Colonic mucosa (tissue), 4 donors: ENCODE data around the gene MGME1. TPM values are rescaled to one million over a fixed set of nuclear protein-coding genes. Genes with fewer than 3 reads are reported as not detected.

Source experiments
- DNase-seq: peaks from one replicate; pipeline ENCODE4 v3.0.0-alpha.2; 2020
- H3K27ac ChIP-seq: fragments of 200-600 bp; one replicate; pipeline ENCODE4 v1.8.0; 2021
- H3K27me3 ChIP-seq: fragments of 200-600 bp; one replicate; pipeline ENCODE4 v1.8.0; 2021
- H3K36me3 ChIP-seq: fragments of 200-600 bp; one replicate; pipeline ENCODE4 v1.8.0; 2021
- H3K4me1 ChIP-seq: fragments of 200-600 bp; one replicate; pipeline ENCODE4 v1.8.0; 2021; ENCODE audit warnings: mild to moderate bottlenecking
- H3K4me3 ChIP-seq: fragments of 200-600 bp; one replicate; pipeline ENCODE4 v1.8.0; 2021
- H3K9ac ChIP-seq, 2 donors: one replicate each; pipeline ENCODE4 v1.7.0; 2013; ENCODE audit warnings: control low read depth in 2 of 2, low read depth in 2 of 2, low read length in 2 of 2
- H3K9me3 ChIP-seq: fragments of 200-600 bp; one replicate; pipeline ENCODE4 v1.8.0; 2021
- intact Hi-C: fragments of 100-400 bp; cut with DNase I; formaldehyde crosslinking; loops from one replicate; pipeline ENCODE4 v1.14.1; 2022
- total RNA-seq, 2 donors: library from RNA; stranded (reverse); fragmentation: NEBNext Ultra II Directional in 1 of 2; extraction: Animal tissue kit (Norgen Biotek cat#: 25700) in 1 of 2; gene quantifications; one replicate each; pipeline ENCODE4 v1.2.1, GENCODE V29; 2021
- TF ChIP-seq, protein P1 (sequence below): fragments of 200-600 bp; IDR thresholded peaks from one replicate; pipeline ENCODE4 v1.8.0; 2022; ENCODE audit warnings: antibody characterized with exemption, mild to moderate bottlenecking
- donor health status: healthy.
- donor health status: DM: no; HTN: no; CAD: no.
- donor health status: DM: no; HTN: no; CAD: no.

Gene MGME1
- total RNA-seq, 2 donors from 2014 or later = 20.5 to 21.1 TPM

DNA sequence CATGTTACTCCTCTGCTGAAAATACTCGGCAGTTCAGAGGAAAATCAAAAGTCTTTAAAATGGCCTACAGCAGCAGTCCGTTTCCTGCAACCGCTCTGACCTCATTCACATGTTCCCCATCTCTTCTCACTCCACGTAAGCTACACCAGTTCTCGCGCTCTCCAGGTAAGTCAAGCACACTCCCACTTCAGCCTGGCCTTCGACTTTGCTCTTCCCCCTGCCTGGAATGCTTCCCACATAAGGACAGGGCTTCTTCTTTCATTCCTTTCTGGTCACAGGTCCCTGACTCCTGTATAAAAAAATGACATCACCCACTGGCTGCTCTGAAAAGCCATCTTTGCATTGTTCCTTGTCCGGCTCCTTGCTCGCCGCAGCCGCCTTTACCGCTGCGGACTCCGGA is 42.7 kb downstream of the MGME1 start:
- no peaks in the 10 kb centered on the region for H3K9me3 ChIP-seq
- H3K4me3 ChIP-seq = no peak overlapping the region
- H3K36me3 ChIP-seq = no peaks in the 10 kb centered on the region
- TF ChIP-seq, protein P1, sequence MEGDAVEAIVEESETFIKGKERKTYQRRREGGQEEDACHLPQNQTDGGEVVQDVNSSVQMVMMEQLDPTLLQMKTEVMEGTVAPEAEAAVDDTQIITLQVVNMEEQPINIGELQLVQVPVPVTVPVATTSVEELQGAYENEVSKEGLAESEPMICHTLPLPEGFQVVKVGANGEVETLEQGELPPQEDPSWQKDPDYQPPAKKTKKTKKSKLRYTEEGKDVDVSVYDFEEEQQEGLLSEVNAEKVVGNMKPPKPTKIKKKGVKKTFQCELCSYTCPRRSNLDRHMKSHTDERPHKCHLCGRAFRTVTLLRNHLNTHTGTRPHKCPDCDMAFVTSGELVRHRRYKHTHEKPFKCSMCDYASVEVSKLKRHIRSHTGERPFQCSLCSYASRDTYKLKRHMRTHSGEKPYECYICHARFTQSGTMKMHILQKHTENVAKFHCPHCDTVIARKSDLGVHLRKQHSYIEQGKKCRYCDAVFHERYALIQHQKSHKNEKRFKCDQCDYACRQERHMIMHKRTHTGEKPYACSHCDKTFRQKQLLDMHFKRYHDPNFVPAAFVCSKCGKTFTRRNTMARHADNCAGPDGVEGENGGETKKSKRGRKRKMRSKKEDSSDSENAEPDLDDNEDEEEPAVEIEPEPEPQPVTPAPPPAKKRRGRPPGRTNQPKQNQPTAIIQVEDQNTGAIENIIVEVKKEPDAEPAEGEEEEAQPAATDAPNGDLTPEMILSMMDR = no peak
- H3K27ac ChIP-seq = no peak overlapping the region
- DNase-seq = no peak
- H3K9ac ChIP-seq = no peak overlapping the region
- H3K27me3 ChIP-seq = no peaks in the 10 kb centered on the region
- H3K4me1 ChIP-seq = no peaks in the 10 kb centered on the region
- intact Hi-C loops = no loop called here

DNA sequence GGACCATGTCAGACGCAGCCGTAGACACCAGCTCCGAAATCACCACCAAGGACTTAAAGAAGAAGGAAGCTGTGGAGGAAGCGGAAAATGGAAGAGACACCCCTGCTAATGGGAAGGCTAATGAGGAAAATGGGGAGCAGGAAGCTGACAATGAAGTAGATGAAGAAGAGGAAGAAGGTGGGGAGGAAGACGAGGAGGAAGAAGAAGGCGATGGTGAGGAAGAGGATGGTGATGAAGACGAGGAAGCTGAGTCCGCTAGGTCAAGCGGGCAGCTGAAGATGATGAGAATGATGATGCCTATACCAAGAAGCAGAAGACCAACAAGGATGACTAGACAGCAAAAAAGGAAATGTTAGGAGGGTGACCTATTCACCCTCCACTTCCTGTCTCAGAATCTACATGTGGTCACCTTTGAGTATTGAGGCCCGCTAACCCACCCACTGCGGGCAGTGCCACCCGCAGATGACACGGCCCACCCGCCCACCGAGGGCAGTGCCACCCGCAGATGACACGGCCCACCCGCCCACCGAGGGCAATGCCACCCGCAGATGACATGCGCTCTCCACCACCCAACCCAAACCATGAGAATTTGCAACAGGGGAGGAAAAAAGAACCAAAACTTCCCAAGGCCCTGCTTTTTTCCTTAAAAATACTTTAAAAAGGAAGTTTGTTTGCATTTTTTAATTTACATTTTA is 43.3 kb downstream of the MGME1 start:
- H3K4me3 ChIP-seq = no peak overlapping the region

DNA sequence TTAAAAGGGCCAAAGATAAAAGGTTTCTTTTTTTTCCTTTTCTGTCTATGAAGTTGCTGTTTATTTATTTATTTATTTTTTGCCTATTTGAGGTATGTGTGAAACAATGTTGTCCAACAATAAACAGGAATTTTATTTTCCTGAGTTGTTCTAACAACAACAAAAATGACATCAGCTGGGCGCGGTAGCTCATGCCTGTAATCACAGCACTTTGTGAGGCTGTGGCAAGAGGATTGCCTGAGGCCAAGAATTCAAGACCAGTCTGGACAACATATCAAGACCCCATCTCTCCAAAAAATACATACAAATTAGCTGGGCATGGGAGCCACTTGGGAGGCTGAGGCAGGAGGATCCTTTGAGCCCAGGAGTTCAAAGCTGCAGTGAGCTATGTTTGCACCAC is 44.1 kb downstream of the MGME1 start:
- Histone ChIP-seq H3K4me1 (no peaks in the 10 kb centered on the region), H3K9me3 (no peaks in the 10 kb centered on the region), H3K9ac (no peak overlapping the region), H3K27me3 (no peaks in the 10 kb centered on the region), H3K36me3 (no peaks in the 10 kb centered on the region), H3K27ac (no peak overlapping the region), H3K4me3 (no peak overlapping the region)
- intact Hi-C loops = no loop called here
- TF ChIP-seq, protein P1 = no peak
- no peak for DNase-seq

More for the DNA sequence above, 43.3 kb downstream of the MGME1 start:
- Histone ChIP-seq H3K4me1 (no peaks in the 10 kb centered on the region), H3K36me3 (no peaks in the 10 kb centered on the region), H3K27ac (no peak overlapping the region), H3K9ac (no peak overlapping the region), H3K9me3 (no peaks in the 10 kb centered on the region), H3K27me3 (no peaks in the 10 kb centered on the region)
- intact Hi-C loops = no loop called here
- no peak for DNase-seq
- TF ChIP-seq, protein P1 = no peak

DNA sequence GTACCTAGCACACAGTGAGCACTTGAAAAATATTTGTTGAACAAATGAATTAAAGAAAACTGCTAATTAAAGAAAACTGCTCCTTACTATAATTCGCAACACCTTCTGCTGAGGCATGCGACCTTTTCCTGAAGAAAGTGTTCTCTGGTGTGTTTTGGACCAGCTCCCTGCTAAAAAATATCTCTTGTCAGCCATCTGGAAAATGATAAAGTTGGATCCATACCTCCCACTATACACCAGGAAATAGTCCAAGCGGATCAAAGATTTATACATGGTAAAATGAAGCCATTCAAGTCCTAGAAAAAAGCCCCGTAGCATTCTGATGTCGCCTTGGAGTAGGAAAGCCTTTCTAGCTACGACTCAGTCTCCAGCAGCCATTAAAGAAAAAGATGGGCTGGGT is 45.6 kb downstream of the MGME1 start:
- Histone ChIP-seq H3K27me3 (no peaks in the 10 kb centered on the region), H3K4me1 (no peaks in the 10 kb centered on the region), H3K9me3 (no peaks in the 10 kb centered on the region), H3K4me3 (no peak overlapping the region), H3K27ac (no peak overlapping the region), H3K36me3 (no peaks in the 10 kb centered on the region), H3K9ac (no peak overlapping the region)
- TF ChIP-seq, protein P1 = no peak
- no peak for DNase-seq
- intact Hi-C loops = no loop called here

DNA sequence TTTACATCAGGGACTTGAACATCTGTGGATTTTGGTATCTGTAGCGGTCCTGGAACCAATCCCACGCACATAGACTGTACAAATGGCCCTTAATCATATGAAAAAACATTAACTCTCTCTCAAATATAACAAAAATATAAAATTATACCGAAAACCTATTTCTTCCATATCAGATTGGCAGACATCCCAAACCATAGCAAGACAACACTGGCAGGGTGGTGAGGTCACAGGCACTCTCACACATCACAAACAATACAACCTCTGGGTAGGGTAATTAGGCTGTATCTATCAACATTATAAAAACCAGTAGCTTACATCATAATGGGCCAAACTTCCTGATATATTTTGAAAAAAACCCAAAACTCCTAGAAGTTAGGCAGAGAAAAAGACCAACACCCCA is 48.0 kb downstream of the MGME1 start:
- Histone ChIP-seq H3K4me3 (no peak overlapping the region), H3K27me3 (no peaks in the 10 kb centered on the region), H3K27ac (no peak overlapping the region), H3K9me3 (no peaks in the 10 kb centered on the region), H3K36me3 (no peaks in the 10 kb centered on the region), H3K9ac (no peak overlapping the region), H3K4me1 (no peaks in the 10 kb centered on the region)
- TF ChIP-seq, protein P1 = no peak
- no peak for DNase-seq
- intact Hi-C loops = no loop called here
